Uterus (tissue), 2 donors: ENCODE data around the gene TPI1.

ENCODE experiments used
- CTCF ChIP-seq, 4 experiments: fragments of 200-600 bp in 2 of 4; fragments of 450-650 bp in 2 of 4; sonication (generic) in 2 of 4; IDR thresholded peaks; one replicate each; pipeline ENCODE4 v1.5.1; 2016 to 2019; ENCODE audit warnings: antibody characterized with exemption in 4 of 4, mild to moderate bottlenecking in 2 of 4, moderate library complexity in 1 of 4
- POLR2A ChIP-seq, 2 donors: fragments of 450-650 bp; IDR thresholded peaks; one replicate each; pipeline ENCODE4 v1.6.1; 2016; ENCODE audit warnings: antibody characterized with exemption in 2 of 2, mild to moderate bottlenecking in 1 of 2, moderate library complexity in 1 of 2

GRCh38 chr12:6840330-6840729 is 27.0 kb upstream of the TPI1 start:
- TF ChIP-seq POLR2A (IDR thresholded peaks at IDR 0.05) (no peak), CTCF (IDR thresholded peaks at IDR 0.05) (no peak)
